ENCODE measurements around the gene ZNF281. TPM values are rescaled to one million over a fixed set of nuclear protein-coding genes. Genes with fewer than 3 reads are reported as not detected.
A peak's percentile ranks its signal among the peaks of the same experiment; 100 is the strongest.
"Not testable (repeated sequence)": the region's sequence is repeated elsewhere in the genome, so short reads cannot be mapped to it uniquely, and the experiment has no call there.

ZNF281 gene
- total RNA-seq, 1 donor from 2014 or later: 52.4 TPM

GRCh38 chr1:200364091-200364759 is 45.6 kb downstream of the ZNF281 start:
- DNase-seq: no peak

GRCh38 chr1:200363264-200363933 is 46.4 kb downstream of the ZNF281 start:
- DNase-seq: no peak

GRCh38 chr1:200362421-200362820 is 47.4 kb downstream of the ZNF281 start:
- DNase-seq: peak; percentile 31

GRCh38 chr1:200359610-200360163 is 50.1 kb downstream of the ZNF281 start:
- no peak for DNase-seq

GRCh38 chr1:200357925-200358324 is 51.9 kb downstream of the ZNF281 start:
- DNase-seq: not testable (repeated sequence)

GRCh38 chr1:200355801-200356200 is 54.0 kb downstream of the ZNF281 start:
- DNase-seq: no peak

Other genes starting within 250 kb of the ZNF281 start
- gene KIF14, start 210.7 kb upstream of the ZNF281 start, total RNA-seq: 1.9 TPM

All from occipital lobe (tissue), 2 donors.